Body of pancreas (tissue), 4 donors: ENCODE results near the gene NMRK1.

Experiments used
- POLR2A ChIP-seq, 3 donors: fragments of 450-650 bp; IDR thresholded peaks; one replicate each; pipeline ENCODE4 v1.6.1; 2016; ENCODE audit warnings: antibody characterized with exemption in 3 of 3, mild to moderate bottlenecking in 2 of 3
- TF ChIP-seq, protein P1 (sequence below), 7 experiments: fragments of 450-650 bp in 4 of 7; fragments of 200-600 bp in 3 of 7; sonication (generic) in 3 of 7; IDR thresholded peaks; one replicate each; pipeline ENCODE4 v1.5.1; 2016 to 2019; ENCODE audit warnings: antibody characterized with exemption in 7 of 7

DNA sequence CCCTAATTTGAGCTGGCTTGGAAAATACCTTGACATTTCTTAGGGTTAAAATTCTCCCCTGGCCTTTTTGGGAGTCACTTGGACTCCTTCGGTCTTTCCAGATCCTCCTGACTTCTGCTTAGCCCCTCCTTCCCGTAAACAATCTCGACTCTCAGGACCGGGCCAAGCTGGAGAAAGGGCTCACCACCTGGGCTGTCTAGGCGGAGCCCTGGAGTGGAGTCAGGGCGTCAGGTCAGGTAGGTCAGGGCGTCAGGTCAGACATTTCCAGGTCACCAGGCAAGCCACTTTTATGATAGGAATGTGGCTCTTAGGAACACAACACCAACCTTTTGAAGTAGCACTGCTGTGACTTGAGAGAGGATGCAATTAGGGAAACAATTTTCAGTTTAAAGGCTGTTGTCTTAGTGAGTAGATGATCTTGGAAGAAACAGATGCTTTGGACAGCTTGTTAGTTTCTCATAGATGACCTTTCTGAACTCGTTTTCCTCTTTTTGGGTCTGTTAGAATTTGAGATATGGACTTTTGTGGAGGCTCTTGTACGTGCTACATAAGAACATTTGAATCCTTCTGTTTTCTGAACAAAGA lies 13.1 kb upstream of the NMRK1 start:
- TF ChIP-seq, protein P1, sequence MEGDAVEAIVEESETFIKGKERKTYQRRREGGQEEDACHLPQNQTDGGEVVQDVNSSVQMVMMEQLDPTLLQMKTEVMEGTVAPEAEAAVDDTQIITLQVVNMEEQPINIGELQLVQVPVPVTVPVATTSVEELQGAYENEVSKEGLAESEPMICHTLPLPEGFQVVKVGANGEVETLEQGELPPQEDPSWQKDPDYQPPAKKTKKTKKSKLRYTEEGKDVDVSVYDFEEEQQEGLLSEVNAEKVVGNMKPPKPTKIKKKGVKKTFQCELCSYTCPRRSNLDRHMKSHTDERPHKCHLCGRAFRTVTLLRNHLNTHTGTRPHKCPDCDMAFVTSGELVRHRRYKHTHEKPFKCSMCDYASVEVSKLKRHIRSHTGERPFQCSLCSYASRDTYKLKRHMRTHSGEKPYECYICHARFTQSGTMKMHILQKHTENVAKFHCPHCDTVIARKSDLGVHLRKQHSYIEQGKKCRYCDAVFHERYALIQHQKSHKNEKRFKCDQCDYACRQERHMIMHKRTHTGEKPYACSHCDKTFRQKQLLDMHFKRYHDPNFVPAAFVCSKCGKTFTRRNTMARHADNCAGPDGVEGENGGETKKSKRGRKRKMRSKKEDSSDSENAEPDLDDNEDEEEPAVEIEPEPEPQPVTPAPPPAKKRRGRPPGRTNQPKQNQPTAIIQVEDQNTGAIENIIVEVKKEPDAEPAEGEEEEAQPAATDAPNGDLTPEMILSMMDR (IDR thresholded peaks at IDR 0.05), result no peak
- TF ChIP-seq POLR2A (IDR thresholded peaks at IDR 0.05), result no peak
